ENCODE results near the gene GCK.
"Not testable (repeated sequence)": the region's sequence is repeated elsewhere in the genome, so short reads cannot be mapped to it uniquely, and the experiment has no call there.

Gene GCK

DNA sequence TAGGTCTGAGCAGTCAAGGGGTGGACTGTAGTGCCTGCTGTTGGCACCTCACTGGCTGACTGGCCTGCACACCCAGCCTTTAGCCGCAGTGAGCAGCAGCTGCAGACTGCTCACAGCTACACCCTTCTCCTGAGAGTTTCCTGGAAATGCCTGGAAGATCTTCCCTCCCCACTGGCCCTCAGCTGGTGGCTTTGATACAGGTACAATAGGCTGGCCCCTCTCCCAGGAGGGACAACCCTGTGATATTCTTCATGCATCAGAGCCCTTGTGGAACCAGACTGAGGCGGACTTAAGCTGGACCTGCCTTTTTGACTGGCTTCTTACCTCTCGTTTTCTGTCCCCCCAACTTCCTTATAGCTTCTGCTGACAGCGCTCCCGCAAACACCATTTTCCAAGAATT, 6.4 kb downstream of the GCK start:
- H3K27ac Mint-ChIP-seq: no peak overlapping the region
- H3K27me3 Mint-ChIP-seq: no peaks in the 10 kb centered on the region

DNA sequence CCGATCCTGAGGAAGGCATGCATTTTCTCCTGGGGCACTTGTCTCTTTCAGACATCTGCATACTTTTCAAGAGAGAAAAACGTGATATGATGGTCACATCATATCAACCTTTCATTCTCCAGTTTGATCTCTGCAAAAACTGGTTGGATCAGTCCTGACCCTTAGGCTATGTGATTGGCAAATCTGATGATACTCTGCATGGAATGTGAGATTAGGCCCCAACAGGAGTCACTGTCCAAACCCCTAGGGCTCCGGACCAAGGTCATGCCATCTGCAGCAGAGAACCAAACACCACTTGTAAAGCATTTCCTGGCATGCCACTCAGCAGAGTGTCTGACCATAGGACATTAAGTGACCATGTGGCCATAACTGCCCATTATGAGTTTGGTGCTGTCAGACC, 8.6 kb downstream of the GCK start:
- H3K27ac Mint-ChIP-seq: no peak overlapping the region
- no peaks in the 10 kb centered on the region for H3K27me3 Mint-ChIP-seq
- H3K4me1 Mint-ChIP-seq: no peaks in the 10 kb centered on the region
- no peak overlapping the region for H3K4me3 Mint-ChIP-seq
- ATAC-seq (no peak), DNase-seq (no peak)
- peaks cover 0 to 8% of the 10 kb centered on the region in 2 donors for H3K9me3 Mint-ChIP-seq

More for the DNA sequence above, 6.4 kb downstream of the GCK start:
- ATAC-seq (no peak), DNase-seq (no peak)
- H3K4me1 Mint-ChIP-seq: no peaks in the 10 kb centered on the region
- H3K9me3 Mint-ChIP-seq: peaks cover 0 to 8% of the 10 kb centered on the region in 2 donors
- H3K4me3 Mint-ChIP-seq: no peak overlapping the region

DNA sequence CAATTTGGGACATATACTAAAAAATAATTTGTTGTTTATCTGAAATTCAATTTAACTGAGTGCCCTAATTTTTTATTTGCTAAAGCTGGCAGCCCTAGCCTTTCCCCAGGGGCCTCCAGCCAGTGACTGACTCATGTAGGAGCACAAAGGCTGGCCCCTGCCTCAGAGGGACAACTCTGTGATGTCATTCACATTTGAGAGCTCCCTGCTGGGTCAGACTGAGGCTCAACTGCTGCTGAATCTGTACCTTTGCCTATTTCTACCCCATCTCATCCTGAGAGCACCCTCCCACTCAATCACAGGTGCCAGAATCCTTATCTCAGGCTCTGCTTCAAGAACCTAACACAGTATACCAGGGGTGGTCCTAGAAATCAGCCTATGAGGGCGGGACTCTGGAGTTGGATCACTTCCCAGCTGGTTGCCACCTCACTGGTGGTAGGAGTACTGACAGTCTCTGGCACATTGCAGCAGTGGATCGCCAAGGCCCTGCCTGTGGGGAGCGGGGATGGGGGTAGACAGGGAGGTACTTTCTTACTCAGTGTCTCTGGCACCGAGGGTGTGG, 11.6 kb downstream of the GCK start:
- no peak for DNase-seq
- no peak overlapping the region for H3K4me3 Mint-ChIP-seq
- no peaks in the 10 kb centered on the region for H3K27me3 Mint-ChIP-seq
- H3K9me3 Mint-ChIP-seq: peaks cover 0 to 4% of the 10 kb centered on the region in 2 donors
- peak overlapping the region in 1 of 2 donors; percentile 36 for H3K27ac Mint-ChIP-seq
- no peak for ATAC-seq
- no peaks in the 10 kb centered on the region for H3K4me1 Mint-ChIP-seq

DNA sequence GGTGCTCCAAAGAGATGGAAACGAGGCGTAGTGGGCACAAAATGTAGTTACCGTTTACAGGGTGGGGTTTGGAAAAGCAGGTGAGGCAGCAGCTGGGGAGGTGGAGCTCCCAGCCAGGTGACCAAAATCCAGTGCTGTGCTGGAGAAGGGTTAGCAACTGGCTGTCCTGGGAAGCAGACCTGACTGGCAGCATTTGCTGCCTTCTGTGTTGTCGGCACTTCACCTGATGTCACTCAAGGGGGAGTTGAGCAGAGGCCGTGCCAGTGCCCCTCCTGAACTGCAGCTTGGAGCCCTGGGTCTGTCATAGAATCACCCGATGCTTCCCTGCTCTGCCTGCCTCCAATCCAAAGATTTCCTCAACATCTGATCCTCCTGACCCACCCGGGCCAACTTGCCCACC, 12.8 kb downstream of the GCK start:
- Mint-ChIP-seq H3K4me1 (no peaks in the 10 kb centered on the region), H3K27me3 (no peaks in the 10 kb centered on the region), H3K4me3 (no peak overlapping the region), H3K9me3 (peaks cover 0 to 4% of the 10 kb centered on the region in 2 donors), H3K27ac (no peak overlapping the region)
- no peak for DNase-seq
- ATAC-seq: no peak

GRCh38 chr7:44175730-44176129, 13.5 kb downstream of the GCK start:
- DNase-seq: no peak
- peak overlapping the region in 1 of 2 donors; percentile 74 for H3K27ac Mint-ChIP-seq
- no peaks in the 10 kb centered on the region for H3K27me3 Mint-ChIP-seq
- no peak for ATAC-seq
- no peaks in the 10 kb centered on the region for H3K4me1 Mint-ChIP-seq
- no peaks in the 10 kb centered on the region for H3K9me3 Mint-ChIP-seq
- no peak overlapping the region for H3K4me3 Mint-ChIP-seq

GRCh38 chr7:44174694-44174948, 14.6 kb downstream of the GCK start:
- not testable (repeated sequence) for H3K9me3 Mint-ChIP-seq, H3K27me3 Mint-ChIP-seq, H3K4me1 Mint-ChIP-seq, DNase-seq, H3K4me3 Mint-ChIP-seq, ATAC-seq
- peak overlapping the region in 1 of 2 donors; percentile 1 for H3K27ac Mint-ChIP-seq

GRCh38 chr7:44173911-44174693, 15.1 kb downstream of the GCK start:
- ATAC-seq (no peak), DNase-seq (no peak)
- H3K4me1 Mint-ChIP-seq: no peaks in the 10 kb centered on the region
- H3K27me3 Mint-ChIP-seq: no peaks in the 10 kb centered on the region
- H3K9me3 Mint-ChIP-seq: no peaks in the 10 kb centered on the region
- H3K27ac Mint-ChIP-seq: no peak overlapping the region
- H3K4me3 Mint-ChIP-seq: no peak overlapping the region

DNA sequence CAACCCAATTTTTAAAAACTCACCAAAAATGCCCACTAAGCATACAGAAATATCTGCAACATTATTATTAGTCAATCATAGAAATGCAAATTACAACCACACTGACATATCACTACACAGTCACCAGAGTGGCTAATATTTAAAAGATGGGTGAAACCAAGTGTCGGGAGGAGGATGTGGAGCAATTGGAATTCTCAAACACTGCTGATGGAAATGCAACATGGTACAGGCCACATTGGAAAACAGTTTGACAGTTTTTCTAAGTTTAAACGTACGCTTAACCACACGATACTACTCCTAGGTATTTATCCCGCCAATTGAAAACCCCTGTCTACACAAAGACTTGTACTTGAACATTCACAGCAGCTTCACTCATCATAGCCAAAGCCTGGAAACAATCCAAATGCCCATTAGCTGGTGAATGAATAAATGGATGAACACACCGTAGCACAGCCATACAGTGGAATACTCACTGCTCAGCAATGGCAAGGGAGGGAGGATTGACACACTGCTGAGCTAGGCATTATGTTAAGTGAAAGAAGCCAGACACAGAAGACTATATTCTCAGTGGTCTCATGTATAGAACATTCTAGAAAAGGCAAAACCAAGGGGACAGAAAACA, 16.3 kb downstream of the GCK start:
- ATAC-seq (no peak), DNase-seq (no peak)
- Mint-ChIP-seq H3K4me3 (no peak overlapping the region), H3K9me3 (no peaks in the 10 kb centered on the region), H3K4me1 (peaks cover 2% of the 10 kb centered on the region), H3K27ac (no peak overlapping the region), H3K27me3 (no peaks in the 10 kb centered on the region)

DNA sequence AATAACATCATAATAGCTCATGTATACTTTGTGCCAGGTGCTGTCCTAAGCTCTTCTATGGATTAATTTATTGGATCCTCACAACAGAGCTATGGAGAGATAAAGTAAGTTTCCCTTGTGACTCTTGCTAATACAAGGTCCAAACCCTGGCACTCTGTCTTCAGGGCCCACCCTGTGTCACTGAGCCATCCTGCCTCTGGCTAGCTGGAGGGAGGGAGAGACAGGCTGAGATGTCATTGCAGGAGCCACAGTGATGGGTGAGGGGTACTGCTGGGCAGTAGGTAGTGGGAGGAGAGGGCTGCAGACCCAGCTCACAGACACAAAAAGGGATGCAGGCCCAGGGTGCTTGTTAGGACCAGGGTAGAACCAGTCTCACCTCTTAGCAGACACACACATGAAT, 16.9 kb downstream of the GCK start:
- DNase-seq: no peak
- Mint-ChIP-seq H3K27ac (no peak overlapping the region), H3K4me1 (peaks cover 8% of the 10 kb centered on the region), H3K4me3 (no peak overlapping the region), H3K9me3 (no peaks in the 10 kb centered on the region), H3K27me3 (no peaks in the 10 kb centered on the region)
- no peak for ATAC-seq

DNA sequence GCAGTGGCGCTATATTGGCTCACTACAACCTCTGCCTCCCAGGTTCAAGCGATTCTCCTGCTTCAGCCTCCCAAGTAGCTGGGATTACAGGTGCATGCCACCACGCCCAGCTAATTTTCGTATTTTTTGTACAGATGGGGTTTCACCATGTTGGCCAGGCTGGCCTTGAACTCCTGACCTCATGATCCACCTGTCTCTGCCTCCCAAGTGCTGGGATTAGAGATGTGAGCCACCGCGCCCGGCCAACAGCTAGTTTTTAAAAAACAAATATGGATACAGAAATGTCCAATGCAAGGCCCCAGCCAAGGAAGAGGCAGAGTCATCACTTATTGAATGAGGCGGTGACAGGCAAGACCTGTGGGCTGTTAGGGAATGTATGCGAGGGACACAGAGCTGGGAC, 17.3 kb downstream of the GCK start:
- not testable (repeated sequence) for ATAC-seq, H3K27me3 Mint-ChIP-seq, H3K4me1 Mint-ChIP-seq, H3K4me3 Mint-ChIP-seq, DNase-seq, H3K9me3 Mint-ChIP-seq, H3K27ac Mint-ChIP-seq

DNA sequence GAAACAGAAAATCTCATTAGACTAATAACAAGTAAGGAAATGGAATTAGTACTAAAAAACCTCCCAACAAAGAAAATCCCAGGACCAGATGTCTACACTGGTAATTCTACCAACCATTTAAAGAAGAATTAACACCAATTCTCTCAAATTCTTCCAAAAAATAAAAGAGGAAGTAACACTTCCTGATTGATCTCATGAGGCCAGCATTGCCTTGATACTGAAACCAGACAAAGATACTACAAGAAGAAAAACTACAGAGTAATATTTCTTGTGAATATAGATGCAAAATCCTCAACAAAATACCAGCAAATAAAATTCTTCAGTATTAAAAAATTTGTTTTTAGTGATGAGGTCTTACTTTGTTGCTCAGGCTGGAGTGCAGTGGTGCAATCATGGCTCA, 21.3 kb downstream of the GCK start:
- H3K27ac Mint-ChIP-seq: no peak overlapping the region
- no peak overlapping the region for H3K4me3 Mint-ChIP-seq
- peaks cover 9% of the 10 kb centered on the region for H3K4me1 Mint-ChIP-seq
- DNase-seq: no peak
- no peaks in the 10 kb centered on the region for H3K27me3 Mint-ChIP-seq
- ATAC-seq: no peak
- no peaks in the 10 kb centered on the region for H3K9me3 Mint-ChIP-seq

- Mint-ChIP-seq H3K9me3 (no peaks in the 10 kb centered on the region), H3K27me3 (no peaks in the 10 kb centered on the region), H3K4me3 (no peak overlapping the region), H3K27ac (no peak overlapping the region), H3K4me1 (peaks cover 9% of the 10 kb centered on the region)
- no peak for ATAC-seq
- DNase-seq: no peak
Observed at GRCh38 chr7:44163591-44163990, 25.6 kb downstream of the GCK start.

- Mint-ChIP-seq H3K27me3 (no peaks in the 10 kb centered on the region), H3K9me3 (no peaks in the 10 kb centered on the region), H3K4me1 (peaks cover 7% of the 10 kb centered on the region), H3K27ac (no peak overlapping the region), H3K4me3 (no peak overlapping the region)
- DNase-seq (no peak), ATAC-seq (no peak)
Observed at GRCh38 chr7:44162785-44163395, 26.3 kb downstream of the GCK start.

DNA sequence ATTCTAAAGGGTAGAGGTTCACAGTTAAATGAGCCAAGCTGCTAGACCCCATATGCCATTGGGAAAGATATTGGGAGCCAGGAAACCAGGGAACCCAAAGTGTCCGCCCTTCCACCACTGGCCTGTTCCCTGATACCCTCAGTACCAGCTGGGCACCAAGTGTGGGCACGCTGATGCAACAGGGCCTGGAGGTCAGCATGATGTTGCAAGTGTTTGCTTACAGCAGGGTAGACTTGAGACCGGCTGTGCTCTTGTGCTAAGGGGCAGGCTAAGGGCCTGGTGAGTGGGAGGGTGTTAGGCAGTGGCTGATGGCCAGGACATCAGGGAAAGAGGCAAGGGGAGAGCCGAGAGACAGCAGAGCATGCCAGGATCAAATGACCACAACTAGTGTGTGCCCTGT, 27.1 kb downstream of the GCK start:
- Mint-ChIP-seq H3K4me1 (no peaks in the 10 kb centered on the region), H3K27ac (no peak overlapping the region), H3K9me3 (no peaks in the 10 kb centered on the region), H3K4me3 (no peak overlapping the region), H3K27me3 (no peaks in the 10 kb centered on the region)
- ATAC-seq (no peak), DNase-seq (no peak)

- no peak for ATAC-seq
- no peak overlapping the region for H3K27ac Mint-ChIP-seq
- H3K4me1 Mint-ChIP-seq: no peaks in the 10 kb centered on the region
- DNase-seq: no peak
- no peaks in the 10 kb centered on the region for H3K9me3 Mint-ChIP-seq
- no peaks in the 10 kb centered on the region for H3K27me3 Mint-ChIP-seq
- H3K4me3 Mint-ChIP-seq: no peak overlapping the region
Observed at GRCh38 chr7:44161371-44161770, 27.9 kb downstream of the GCK start.

GRCh38 chr7:44159824-44160630, 29.2 kb downstream of the GCK start:
- no peaks in the 10 kb centered on the region for H3K4me1 Mint-ChIP-seq
- no peak for DNase-seq
- H3K27me3 Mint-ChIP-seq: no peaks in the 10 kb centered on the region
- ATAC-seq: no peak
- no peaks in the 10 kb centered on the region for H3K9me3 Mint-ChIP-seq
- H3K27ac Mint-ChIP-seq: no peak overlapping the region
- no peak overlapping the region for H3K4me3 Mint-ChIP-seq
